ENCODE measurements around the gene AUP1. TPM values are rescaled to one million over a fixed set of nuclear protein-coding genes. Genes with fewer than 3 reads are reported as not detected.

The AUP1 gene
- total and polyA plus RNA-seq, 9 of the 15 experiments (the other 6 are each of a cell fraction or from before 2014, with no cell fraction given), result 70.7 to 245 (median 165) TPM

DNA sequence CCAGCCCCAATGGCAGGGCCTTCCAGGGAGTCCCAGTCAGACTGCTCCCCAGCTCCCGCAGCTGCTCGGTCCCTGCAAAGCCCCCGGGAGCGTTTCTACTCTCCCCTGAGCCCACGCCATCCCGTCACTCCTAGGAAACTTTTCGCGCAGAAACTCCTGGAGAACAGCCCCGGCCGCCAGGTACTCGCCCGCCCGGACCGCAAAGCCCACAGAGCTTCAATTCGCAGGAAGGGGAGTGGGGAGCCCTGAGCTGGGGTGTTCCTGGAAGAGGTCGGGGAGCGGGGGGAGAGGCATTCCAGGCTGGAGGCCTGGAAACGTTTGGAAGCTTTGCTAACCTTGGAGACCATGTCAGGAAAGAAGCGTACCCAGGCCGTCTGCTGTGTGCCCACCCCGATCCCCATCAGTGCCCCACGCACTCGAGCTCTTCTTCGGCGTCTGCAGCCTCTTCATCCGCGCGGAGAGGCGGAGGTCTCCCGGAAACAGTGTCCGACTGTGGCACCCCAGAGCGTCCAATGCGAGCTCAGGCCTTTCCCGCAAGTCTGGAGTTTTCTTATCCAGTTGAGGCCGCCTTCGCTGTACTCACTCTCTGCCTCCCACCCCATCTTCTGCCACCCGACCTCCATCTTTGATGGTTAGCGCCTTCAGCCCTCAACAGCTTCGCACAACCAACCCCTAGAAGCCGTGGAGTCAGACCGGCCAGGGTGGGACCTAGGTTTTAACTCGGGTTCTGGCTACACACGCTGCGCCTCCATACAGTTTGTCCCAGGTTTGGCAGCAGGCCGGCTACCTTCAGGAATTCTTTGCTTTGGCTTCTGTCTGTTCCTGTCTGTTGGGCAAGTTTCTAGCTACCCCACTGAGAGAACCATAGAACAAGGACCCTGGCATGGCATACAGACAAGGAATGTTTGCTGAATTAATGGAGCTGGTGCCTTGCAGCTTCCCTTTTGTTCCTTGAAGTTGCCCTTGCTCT lies 25.7 kb downstream of the AUP1 start (continued):
- TF ChIP-seq, protein P1, sequence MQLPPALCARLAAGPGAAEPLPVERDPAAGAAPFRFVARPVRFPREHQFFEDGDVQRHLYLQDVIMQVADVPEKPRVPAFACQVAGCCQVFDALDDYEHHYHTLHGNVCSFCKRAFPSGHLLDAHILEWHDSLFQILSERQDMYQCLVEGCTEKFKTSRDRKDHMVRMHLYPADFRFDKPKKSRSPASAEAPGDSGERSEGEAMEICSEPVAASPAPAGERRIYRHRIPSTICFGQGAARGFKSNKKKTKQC (CRISPR knock-in tag; IDR thresholded peaks at IDR 0.05), result no peak
- TF ChIP-seq ZNF76 (CRISPR knock-in tag; IDR thresholded peaks at IDR 0.05; ENCODE audit: borderline replicate concordance) (no peak), ZFX (CRISPR knock-in tag; IDR thresholded peaks at IDR 0.05) (peak; percentile 67; the same call in 1 of the 2 replicates), EGR1 (conservative IDR thresholded peaks at IDR 0.05) (no peak), ELF1 (tag; IDR thresholded peaks at IDR 0.05) (0 out of 2 replicates have a peak, but pooled peaks have one; percentile 11), ZNF282 (CRISPR knock-in tag; IDR thresholded peaks at IDR 0.05) (no peak), NBN (IDR thresholded peaks at IDR 0.05; ENCODE audit: low read depth) (no peak), GTF2A2 (tag; IDR thresholded peaks at IDR 0.05) (no peak), KDM5B (IDR thresholded peaks at IDR 0.05; ENCODE audit: insufficient replicate concordance, low read depth, low read length) (no peak), BACH1 (tag; IDR thresholded peaks at IDR 0.05) (no peak), CBX5 (IDR thresholded peaks at IDR 0.05; ENCODE audit: borderline replicate concordance, low read depth) (no peak), TOE1 (IDR thresholded peaks at IDR 0.05; ENCODE audit: borderline replicate concordance) (0 out of 2 replicates have a peak, but pooled peaks have one; percentile 10), TOE1 (CRISPR knock-in tag; IDR thresholded peaks at IDR 0.05; ENCODE audit: borderline replicate concordance, low read depth) (no peak)
- TF ChIP-seq, protein P2, sequence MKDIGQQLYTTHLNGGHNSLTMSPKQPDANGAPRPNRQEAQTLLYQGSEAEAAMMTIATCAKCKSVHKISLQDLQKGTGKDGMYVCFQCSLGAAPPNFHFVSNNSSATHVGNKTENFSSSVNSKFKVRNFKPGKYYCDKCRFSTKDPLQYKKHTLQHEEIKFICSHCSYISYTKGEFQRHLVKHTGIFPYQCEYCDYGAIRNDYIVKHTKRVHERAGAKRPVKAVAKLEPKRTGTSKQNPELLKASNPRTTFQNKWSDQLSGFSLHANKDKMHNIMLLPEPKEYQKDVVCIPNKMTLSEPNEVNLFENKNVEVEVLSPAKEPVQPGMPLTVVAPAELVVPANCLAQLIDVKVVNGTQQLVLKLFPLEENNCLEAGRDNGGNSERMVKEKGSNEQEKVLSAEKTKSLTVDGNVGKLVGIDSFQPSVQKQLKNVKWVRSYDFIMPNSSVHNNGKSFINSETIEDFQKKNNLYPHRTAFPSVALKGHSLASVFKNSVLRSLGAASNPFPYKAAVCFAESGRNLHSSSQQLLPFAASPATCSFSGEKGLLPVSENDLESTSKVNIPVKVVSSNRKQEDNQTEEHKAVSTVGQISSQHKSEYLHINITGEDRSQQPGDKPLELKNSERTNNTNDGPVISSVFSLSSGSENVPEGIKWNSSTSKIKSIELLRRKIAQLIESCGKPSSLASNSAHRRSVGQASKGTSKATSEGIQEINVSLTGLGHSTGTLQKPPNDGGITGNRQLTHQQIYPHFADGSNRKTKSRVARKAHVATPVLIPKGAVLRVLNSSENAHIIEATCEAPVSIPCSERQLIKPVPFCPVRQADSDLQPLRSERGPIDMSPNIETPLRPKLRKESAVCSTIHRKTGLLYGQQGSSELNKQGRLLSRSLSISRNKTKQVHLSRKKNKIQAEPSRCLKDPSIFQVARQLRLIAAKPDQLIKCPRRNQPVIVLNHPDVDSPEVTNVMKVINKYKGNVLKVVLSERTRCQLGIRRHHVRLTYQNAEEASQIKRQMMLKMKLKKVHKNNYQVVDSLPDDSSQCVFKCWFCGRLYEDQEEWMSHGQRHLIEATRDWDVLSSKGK (CRISPR knock-in tag; IDR thresholded peaks at IDR 0.05), result no peak
- TF ChIP-seq, protein P3, sequence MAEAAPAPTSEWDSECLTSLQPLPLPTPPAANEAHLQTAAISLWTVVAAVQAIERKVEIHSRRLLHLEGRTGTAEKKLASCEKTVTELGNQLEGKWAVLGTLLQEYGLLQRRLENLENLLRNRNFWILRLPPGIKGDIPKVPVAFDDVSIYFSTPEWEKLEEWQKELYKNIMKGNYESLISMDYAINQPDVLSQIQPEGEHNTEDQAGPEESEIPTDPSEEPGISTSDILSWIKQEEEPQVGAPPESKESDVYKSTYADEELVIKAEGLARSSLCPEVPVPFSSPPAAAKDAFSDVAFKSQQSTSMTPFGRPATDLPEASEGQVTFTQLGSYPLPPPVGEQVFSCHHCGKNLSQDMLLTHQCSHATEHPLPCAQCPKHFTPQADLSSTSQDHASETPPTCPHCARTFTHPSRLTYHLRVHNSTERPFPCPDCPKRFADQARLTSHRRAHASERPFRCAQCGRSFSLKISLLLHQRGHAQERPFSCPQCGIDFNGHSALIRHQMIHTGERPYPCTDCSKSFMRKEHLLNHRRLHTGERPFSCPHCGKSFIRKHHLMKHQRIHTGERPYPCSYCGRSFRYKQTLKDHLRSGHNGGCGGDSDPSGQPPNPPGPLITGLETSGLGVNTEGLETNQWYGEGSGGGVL (CRISPR knock-in tag; IDR thresholded peaks at IDR 0.05), result no peak
- TF ChIP-seq, protein P4, sequence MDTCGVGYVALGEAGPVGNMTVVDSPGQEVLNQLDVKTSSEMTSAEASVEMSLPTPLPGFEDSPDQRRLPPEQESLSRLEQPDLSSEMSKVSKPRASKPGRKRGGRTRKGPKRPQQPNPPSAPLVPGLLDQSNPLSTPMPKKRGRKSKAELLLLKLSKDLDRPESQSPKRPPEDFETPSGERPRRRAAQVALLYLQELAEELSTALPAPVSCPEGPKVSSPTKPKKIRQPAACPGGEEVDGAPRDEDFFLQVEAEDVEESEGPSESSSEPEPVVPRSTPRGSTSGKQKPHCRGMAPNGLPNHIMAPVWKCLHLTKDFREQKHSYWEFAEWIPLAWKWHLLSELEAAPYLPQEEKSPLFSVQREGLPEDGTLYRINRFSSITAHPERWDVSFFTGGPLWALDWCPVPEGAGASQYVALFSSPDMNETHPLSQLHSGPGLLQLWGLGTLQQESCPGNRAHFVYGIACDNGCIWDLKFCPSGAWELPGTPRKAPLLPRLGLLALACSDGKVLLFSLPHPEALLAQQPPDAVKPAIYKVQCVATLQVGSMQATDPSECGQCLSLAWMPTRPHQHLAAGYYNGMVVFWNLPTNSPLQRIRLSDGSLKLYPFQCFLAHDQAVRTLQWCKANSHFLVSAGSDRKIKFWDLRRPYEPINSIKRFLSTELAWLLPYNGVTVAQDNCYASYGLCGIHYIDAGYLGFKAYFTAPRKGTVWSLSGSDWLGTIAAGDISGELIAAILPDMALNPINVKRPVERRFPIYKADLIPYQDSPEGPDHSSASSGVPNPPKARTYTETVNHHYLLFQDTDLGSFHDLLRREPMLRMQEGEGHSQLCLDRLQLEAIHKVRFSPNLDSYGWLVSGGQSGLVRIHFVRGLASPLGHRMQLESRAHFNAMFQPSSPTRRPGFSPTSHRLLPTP (IDR thresholded peaks at IDR 0.05; ENCODE audit: borderline replicate concordance, extremely low read depth, insufficient read length), result no peak

Measured in K562 (cell line).